GM19452 (cell line): ENCODE results near the gene COMMD3.
A peak's percentile ranks its signal among the peaks of the same experiment; 100 is the strongest.

Experiments used
- ATAC-seq: cut with Tn5 transposase; IDR thresholded peaks from one replicate; pipeline ENCODE4 v1.9.1; 2021; ENCODE audit not compliant: unreplicated experiment

Gene COMMD3

GRCh38 chr10:22365644-22366434 lies 49.7 kb downstream of the COMMD3 start:
- no peak for ATAC-seq

- ATAC-seq: no peak
These were observed 50.2 kb downstream of the COMMD3 start for GRCh38 chr10:22366435-22366703.

GRCh38 chr10:22366771-22367170 lies 50.6 kb downstream of the COMMD3 start:
- no peak for ATAC-seq

- ATAC-seq: no peak
These were observed 51.3 kb downstream of the COMMD3 start for GRCh38 chr10:22367471-22367870.

GRCh38 chr10:22368402-22368801 lies 52.2 kb downstream of the COMMD3 start:
- ATAC-seq: no peak

GRCh38 chr10:22368981-22369380 lies 52.8 kb downstream of the COMMD3 start:
- no peak for ATAC-seq

- ATAC-seq: peak; percentile 49
These were observed 53.4 kb downstream of the COMMD3 start for GRCh38 chr10:22369434-22370072.
